ENCODE data around the gene ARHGEF12.

ARHGEF12 gene

DNA sequence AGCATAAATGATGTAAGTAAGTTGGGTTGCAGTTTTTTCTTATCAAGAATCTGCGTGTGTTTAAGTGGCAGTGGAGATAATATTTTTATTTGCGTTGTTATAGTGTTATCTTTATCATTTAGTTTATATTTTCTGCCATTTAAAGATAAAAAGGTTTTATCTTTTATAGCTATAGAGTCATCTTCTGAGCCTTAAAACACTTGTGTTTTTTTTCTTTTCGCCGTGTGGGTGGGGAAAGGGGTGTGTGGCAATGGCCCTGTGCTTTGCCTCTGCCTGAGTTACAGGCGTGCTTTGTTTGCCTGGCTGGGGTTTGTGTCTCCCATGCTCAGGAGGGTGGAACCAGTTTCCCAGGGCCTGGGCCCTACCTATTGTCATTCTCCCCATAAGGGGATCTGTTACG lies 16.2 kb downstream of the ARHGEF12 start:
- H3K4me3 ChIP-seq (ENCODE audit: low read depth, low read length): no peak overlapping the region
- TF ChIP-seq, protein P1, sequence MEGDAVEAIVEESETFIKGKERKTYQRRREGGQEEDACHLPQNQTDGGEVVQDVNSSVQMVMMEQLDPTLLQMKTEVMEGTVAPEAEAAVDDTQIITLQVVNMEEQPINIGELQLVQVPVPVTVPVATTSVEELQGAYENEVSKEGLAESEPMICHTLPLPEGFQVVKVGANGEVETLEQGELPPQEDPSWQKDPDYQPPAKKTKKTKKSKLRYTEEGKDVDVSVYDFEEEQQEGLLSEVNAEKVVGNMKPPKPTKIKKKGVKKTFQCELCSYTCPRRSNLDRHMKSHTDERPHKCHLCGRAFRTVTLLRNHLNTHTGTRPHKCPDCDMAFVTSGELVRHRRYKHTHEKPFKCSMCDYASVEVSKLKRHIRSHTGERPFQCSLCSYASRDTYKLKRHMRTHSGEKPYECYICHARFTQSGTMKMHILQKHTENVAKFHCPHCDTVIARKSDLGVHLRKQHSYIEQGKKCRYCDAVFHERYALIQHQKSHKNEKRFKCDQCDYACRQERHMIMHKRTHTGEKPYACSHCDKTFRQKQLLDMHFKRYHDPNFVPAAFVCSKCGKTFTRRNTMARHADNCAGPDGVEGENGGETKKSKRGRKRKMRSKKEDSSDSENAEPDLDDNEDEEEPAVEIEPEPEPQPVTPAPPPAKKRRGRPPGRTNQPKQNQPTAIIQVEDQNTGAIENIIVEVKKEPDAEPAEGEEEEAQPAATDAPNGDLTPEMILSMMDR (IDR thresholded peaks at IDR 0.05; ENCODE audit: borderline replicate concordance, insufficient read depth, low read depth, low read length): no peak

DNA sequence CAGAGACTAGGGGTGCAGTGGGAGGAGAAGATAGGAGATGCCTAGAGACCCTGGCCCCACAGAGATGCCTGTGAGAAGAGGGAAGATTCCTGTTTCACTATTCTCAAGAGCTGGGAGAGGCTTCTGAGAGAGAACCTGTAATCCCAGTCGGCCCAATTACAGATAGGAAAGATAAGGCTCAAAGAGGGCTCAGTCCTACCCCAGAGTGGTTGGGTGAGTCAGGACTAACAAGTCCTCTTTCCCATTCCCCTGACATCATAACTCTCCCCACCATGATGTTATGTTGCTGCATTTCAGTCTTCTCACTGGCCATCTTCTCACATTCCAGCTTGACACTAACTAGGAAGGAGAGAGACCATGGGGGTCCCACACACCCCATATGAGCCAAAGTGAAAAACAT lies 17.9 kb downstream of the ARHGEF12 start:
- H3K4me3 ChIP-seq (ENCODE audit: low read depth, low read length): no peak overlapping the region
- TF ChIP-seq, protein P1 (IDR thresholded peaks at IDR 0.05; ENCODE audit: borderline replicate concordance, insufficient read depth, low read depth, low read length): no peak

GRCh38 chr11:120354779-120355178 lies 18.6 kb downstream of the ARHGEF12 start:
- TF ChIP-seq, protein P1 (IDR thresholded peaks at IDR 0.05; ENCODE audit: borderline replicate concordance, insufficient read depth, low read depth, low read length): no peak
- no peak overlapping the region for H3K4me3 ChIP-seq (ENCODE audit: low read depth, low read length)

- TF ChIP-seq, protein P1 (IDR thresholded peaks at IDR 0.05; ENCODE audit: borderline replicate concordance, insufficient read depth, low read depth, low read length): no peak
- no peak overlapping the region for H3K4me3 ChIP-seq (ENCODE audit: low read depth, low read length)
These were observed 21.4 kb downstream of the ARHGEF12 start for GRCh38 chr11:120357620-120358019.

DNA sequence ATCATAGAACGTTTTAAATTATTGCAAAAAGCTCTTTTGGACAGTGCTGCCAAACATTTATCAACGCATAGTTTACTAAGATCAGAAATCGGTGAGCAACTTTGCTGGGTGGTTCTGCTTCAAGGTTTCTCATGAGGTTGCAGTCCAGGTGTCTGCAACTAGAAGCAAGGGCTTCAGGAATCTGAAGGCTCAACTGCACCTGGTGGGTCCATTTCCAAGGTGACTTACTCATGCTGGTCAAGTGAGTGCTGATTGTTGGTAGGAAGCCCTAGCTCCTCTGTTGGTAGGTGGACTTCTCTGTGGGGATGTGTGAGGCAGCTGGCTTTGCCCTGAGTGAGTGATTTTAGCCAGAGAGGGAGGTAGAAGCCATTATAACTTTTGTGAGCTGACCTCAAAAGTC lies 22.5 kb downstream of the ARHGEF12 start:
- H3K4me3 ChIP-seq (ENCODE audit: low read depth, low read length): no peak overlapping the region
- TF ChIP-seq, protein P1 (IDR thresholded peaks at IDR 0.05; ENCODE audit: borderline replicate concordance, insufficient read depth, low read depth, low read length): no peak

GRCh38 chr11:120363436-120363835 lies 27.2 kb downstream of the ARHGEF12 start:
- no peak overlapping the region for H3K4me3 ChIP-seq (ENCODE audit: low read depth, low read length)
- TF ChIP-seq, protein P1 (IDR thresholded peaks at IDR 0.05; ENCODE audit: borderline replicate concordance, insufficient read depth, low read depth, low read length): no peak

- TF ChIP-seq, protein P1 (IDR thresholded peaks at IDR 0.05; ENCODE audit: borderline replicate concordance, insufficient read depth, low read depth, low read length): no peak
- no peak overlapping the region for H3K4me3 ChIP-seq (ENCODE audit: low read depth, low read length)
These were observed 29.3 kb downstream of the ARHGEF12 start for GRCh38 chr11:120365512-120365911.

Data from GM12875 (cell line).